Measurements from ENCODE around the gene SLC22A23.

SLC22A23 gene

GRCh38 chr6:3283241-3283640 lies 173.6 kb downstream of the SLC22A23 start:
- DNase-seq (ENCODE audit: low read depth) = no peak

GRCh38 chr6:3282476-3283236 lies 174.2 kb downstream of the SLC22A23 start:
- no peak for DNase-seq (ENCODE audit: low read depth)

- no peak for DNase-seq (ENCODE audit: low read depth)
Observed at GRCh38 chr6:3281631-3282475, 175.0 kb downstream of the SLC22A23 start.

- DNase-seq (ENCODE audit: low read depth) = no peak
Observed at GRCh38 chr6:3280866-3281465, 175.9 kb downstream of the SLC22A23 start.

GRCh38 chr6:3280091-3280490 lies 176.8 kb downstream of the SLC22A23 start:
- no peak for DNase-seq (ENCODE audit: low read depth)

- DNase-seq (ENCODE audit: low read depth) = no peak
Observed at GRCh38 chr6:3278691-3279090, 178.2 kb downstream of the SLC22A23 start.

- DNase-seq (ENCODE audit: low read depth) = no peak
Observed at GRCh38 chr6:3277851-3278416, 178.9 kb downstream of the SLC22A23 start.

GRCh38 chr6:3277251-3277650 lies 179.6 kb downstream of the SLC22A23 start:
- DNase-seq (ENCODE audit: low read depth) = no peak

- no peak for DNase-seq (ENCODE audit: low read depth)
Observed at GRCh38 chr6:3276174-3277167, 180.4 kb downstream of the SLC22A23 start.

- no peak for DNase-seq (ENCODE audit: low read depth)
Observed at GRCh38 chr6:3273707-3274521, 182.9 kb downstream of the SLC22A23 start.

GRCh38 chr6:3272911-3273547 lies 183.8 kb downstream of the SLC22A23 start:
- DNase-seq (ENCODE audit: low read depth) = no peak

GRCh38 chr6:3271756-3272155 lies 185.1 kb downstream of the SLC22A23 start:
- DNase-seq (ENCODE audit: low read depth) = no peak

- no peak for DNase-seq (ENCODE audit: low read depth)
Observed at GRCh38 chr6:3270258-3270657, 186.6 kb downstream of the SLC22A23 start.

GRCh38 chr6:3269281-3269975 lies 187.4 kb downstream of the SLC22A23 start:
- DNase-seq (ENCODE audit: low read depth) = no peak

GRCh38 chr6:3268680-3269079 lies 188.2 kb downstream of the SLC22A23 start:
- DNase-seq (ENCODE audit: low read depth) = no peak

GRCh38 chr6:3267162-3267561 lies 189.7 kb downstream of the SLC22A23 start:
- no peak for DNase-seq (ENCODE audit: low read depth)

- no peak for DNase-seq (ENCODE audit: low read depth)
Observed at GRCh38 chr6:3266170-3266569, 190.7 kb downstream of the SLC22A23 start.

GRCh38 chr6:3265671-3266070 lies 191.2 kb downstream of the SLC22A23 start:
- no peak for DNase-seq (ENCODE audit: low read depth)

- DNase-seq (ENCODE audit: low read depth) = no peak
Observed at GRCh38 chr6:3264356-3264755, 192.5 kb downstream of the SLC22A23 start.
